ENCODE measurements around the gene FCER2. TPM values are rescaled to one million over a fixed set of nuclear protein-coding genes. Genes with fewer than 3 reads are reported as not detected.

The FCER2 gene
- total RNA-seq, 1 donor from 2014 or later, result not detected

DNA sequence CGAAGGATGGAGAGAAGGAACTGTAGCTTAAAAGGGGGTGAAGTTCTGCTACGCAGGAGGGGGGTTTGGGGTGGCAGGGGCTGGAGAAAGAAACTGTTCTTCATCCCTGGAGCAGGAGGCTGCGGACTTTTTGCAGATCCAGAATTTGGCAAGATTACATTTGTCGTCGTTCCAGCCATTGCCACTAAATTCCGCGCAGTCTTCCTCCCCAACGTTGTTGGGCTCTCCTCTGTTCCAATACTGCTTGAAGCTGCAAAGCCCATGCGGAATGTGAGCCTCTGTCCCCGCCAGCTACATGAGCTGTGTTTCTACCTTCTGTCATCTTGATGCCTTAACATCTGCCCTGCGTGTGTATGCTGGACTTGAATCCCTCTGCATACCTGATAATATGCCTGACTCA is 41.1 kb upstream of the FCER2 start:
- Mint-ChIP-seq H3K4me1 (ENCODE audit: unreplicated experiment) (no peaks in the 10 kb centered on the region), H3K4me3 (ENCODE audit: unreplicated experiment) (no peak overlapping the region), H3K27ac (ENCODE audit: unreplicated experiment) (no peak overlapping the region), H3K9me3 (ENCODE audit: unreplicated experiment) (no peaks in the 10 kb centered on the region), H3K36me3 (ENCODE audit: unreplicated experiment) (no peaks in the 10 kb centered on the region), H3K27me3 (ENCODE audit: unreplicated experiment) (peaks cover 18% of the 10 kb centered on the region)
- no peak for DNase-seq (ENCODE audit: extremely low spot score, unreplicated experiment)
- TF ChIP-seq, protein P1, sequence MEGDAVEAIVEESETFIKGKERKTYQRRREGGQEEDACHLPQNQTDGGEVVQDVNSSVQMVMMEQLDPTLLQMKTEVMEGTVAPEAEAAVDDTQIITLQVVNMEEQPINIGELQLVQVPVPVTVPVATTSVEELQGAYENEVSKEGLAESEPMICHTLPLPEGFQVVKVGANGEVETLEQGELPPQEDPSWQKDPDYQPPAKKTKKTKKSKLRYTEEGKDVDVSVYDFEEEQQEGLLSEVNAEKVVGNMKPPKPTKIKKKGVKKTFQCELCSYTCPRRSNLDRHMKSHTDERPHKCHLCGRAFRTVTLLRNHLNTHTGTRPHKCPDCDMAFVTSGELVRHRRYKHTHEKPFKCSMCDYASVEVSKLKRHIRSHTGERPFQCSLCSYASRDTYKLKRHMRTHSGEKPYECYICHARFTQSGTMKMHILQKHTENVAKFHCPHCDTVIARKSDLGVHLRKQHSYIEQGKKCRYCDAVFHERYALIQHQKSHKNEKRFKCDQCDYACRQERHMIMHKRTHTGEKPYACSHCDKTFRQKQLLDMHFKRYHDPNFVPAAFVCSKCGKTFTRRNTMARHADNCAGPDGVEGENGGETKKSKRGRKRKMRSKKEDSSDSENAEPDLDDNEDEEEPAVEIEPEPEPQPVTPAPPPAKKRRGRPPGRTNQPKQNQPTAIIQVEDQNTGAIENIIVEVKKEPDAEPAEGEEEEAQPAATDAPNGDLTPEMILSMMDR (IDR thresholded peaks at IDR 0.05), result no peak

DNA sequence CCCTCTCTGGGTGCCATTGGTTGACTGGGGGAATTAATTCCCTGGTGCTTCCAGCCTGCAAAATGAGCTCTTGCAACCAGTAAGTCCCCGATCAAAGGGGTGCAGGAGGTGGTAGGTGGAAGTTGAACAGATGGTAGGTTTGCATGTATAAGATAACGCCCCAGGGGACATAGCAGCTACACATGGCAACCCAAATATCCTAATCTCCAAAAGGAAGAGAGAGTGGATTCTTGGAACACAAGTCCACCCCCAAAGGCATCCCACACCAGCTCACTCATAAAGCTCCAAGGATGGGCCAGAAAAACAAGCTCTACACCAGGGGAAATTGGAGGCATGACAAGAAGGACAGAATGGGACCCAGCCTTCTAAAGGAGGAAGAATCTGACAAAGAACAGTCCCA is 40.6 kb upstream of the FCER2 start:
- Mint-ChIP-seq H3K4me1 (ENCODE audit: unreplicated experiment) (no peaks in the 10 kb centered on the region), H3K27me3 (ENCODE audit: unreplicated experiment) (peaks cover 18% of the 10 kb centered on the region), H3K4me3 (ENCODE audit: unreplicated experiment) (no peak overlapping the region), H3K27ac (ENCODE audit: unreplicated experiment) (no peak overlapping the region), H3K9me3 (ENCODE audit: unreplicated experiment) (no peaks in the 10 kb centered on the region), H3K36me3 (ENCODE audit: unreplicated experiment) (no peaks in the 10 kb centered on the region)
- TF ChIP-seq, protein P1 (IDR thresholded peaks at IDR 0.05), result no peak
- DNase-seq (ENCODE audit: extremely low spot score, unreplicated experiment), result no peak

DNA sequence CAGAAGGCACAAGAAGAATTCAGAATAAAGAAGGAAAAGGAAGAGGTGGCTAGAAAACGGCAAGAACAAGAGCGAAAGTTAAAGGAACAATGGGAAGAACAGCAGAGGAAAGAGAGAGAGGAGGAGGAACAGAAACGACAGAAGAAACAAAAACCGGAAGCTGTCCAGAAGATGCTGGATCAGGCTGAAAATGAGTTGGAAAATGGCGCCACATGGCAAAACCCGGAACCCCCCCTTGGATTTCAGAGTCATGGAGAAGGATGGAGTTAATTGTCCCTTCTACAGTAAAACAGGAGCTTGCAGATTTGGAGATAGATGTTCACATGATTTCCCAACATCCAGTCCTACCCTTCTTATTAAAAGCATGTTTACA is 38.7 kb upstream of the FCER2 start:
- Mint-ChIP-seq H3K27me3 (ENCODE audit: unreplicated experiment) (peaks cover 22% of the 10 kb centered on the region), H3K9me3 (ENCODE audit: unreplicated experiment) (no peaks in the 10 kb centered on the region), H3K36me3 (ENCODE audit: unreplicated experiment) (no peaks in the 10 kb centered on the region), H3K4me1 (ENCODE audit: unreplicated experiment) (no peaks in the 10 kb centered on the region), H3K4me3 (ENCODE audit: unreplicated experiment) (no peak overlapping the region), H3K27ac (ENCODE audit: unreplicated experiment) (no peak overlapping the region)
- no peak for DNase-seq (ENCODE audit: extremely low spot score, unreplicated experiment)
- TF ChIP-seq, protein P1 (IDR thresholded peaks at IDR 0.05), result no peak

DNA sequence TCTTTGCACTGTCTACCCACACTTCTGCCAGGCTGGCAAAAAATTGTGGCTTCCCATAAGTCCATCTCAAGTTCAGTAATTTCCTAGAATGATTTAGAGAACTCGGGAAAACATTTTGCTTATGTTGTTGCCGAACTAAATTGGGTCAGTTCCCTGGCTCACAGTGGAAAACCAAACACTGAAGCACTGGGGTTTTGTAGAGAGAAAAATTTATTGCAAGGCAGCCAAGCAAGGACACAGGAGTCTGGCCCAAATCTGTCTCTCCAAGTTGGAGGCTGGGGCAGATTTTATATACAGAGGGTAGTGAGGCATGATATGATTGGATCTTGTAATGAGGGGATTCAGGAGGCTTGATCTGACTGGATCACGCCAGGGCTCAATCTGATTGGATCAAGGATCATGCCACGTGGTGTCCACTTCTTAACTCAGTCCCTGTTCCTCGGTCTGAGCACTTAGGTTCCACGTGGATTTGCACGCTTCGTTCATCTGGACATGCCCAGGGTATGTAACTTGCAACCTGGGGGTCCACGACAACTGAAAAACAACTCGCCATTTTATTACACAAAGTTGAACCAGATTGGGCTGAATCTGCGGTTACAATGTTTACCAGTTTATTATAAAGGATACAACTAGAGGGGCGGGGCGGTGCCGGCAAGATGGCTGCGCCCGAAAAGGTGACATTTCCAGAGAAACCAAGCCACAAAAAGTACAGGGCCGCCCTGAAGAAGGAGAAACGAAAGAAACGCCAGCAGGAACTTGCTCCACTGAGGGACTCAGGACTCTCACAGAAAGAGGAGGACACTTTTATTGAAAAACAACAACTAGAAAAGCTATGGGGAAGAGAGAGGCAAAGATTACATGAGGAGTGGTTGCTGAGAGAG is 38.1 kb upstream of the FCER2 start:
- H3K27ac Mint-ChIP-seq (ENCODE audit: unreplicated experiment), result no peak overlapping the region
- no peak for DNase-seq (ENCODE audit: extremely low spot score, unreplicated experiment)
- H3K4me1 Mint-ChIP-seq (ENCODE audit: unreplicated experiment), result no peaks in the 10 kb centered on the region
- H3K4me3 Mint-ChIP-seq (ENCODE audit: unreplicated experiment), result no peak overlapping the region
- TF ChIP-seq, protein P1 (IDR thresholded peaks at IDR 0.05), result no peak
- no peaks in the 10 kb centered on the region for H3K36me3 Mint-ChIP-seq (ENCODE audit: unreplicated experiment)
- H3K27me3 Mint-ChIP-seq (ENCODE audit: unreplicated experiment), result peaks cover 26% of the 10 kb centered on the region
- no peaks in the 10 kb centered on the region for H3K9me3 Mint-ChIP-seq (ENCODE audit: unreplicated experiment)

DNA sequence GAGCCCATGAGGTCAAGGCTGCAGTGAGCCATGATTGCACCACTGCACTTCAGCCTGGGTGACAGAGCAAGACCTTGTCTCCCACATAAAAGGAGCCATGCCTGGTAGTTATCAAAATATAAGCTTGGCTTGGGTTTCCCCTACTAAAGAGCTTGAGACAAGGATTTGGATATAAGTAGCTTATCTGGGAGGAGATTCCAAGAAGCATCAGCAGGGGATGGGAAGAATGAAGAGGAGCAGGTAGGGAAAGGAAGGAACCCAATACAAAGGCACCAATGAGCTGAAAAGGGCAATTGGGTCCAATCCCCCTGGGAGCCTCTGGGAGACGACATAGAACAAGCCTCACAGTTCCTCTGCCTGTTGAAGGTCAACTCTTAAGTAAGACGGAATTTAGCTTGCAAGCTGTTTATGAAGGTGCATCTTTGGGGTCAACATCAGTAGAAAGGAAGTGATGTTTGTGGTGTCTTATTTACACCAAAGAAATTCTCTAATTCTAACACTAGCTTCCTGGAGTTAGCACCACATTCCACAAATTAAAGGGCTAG is 37.4 kb upstream of the FCER2 start:
- no peak overlapping the region for H3K27ac Mint-ChIP-seq (ENCODE audit: unreplicated experiment)
- no peaks in the 10 kb centered on the region for H3K36me3 Mint-ChIP-seq (ENCODE audit: unreplicated experiment)
- TF ChIP-seq, protein P1 (IDR thresholded peaks at IDR 0.05), result no peak
- H3K27me3 Mint-ChIP-seq (ENCODE audit: unreplicated experiment), result peaks cover 29% of the 10 kb centered on the region
- H3K4me1 Mint-ChIP-seq (ENCODE audit: unreplicated experiment), result no peaks in the 10 kb centered on the region
- H3K9me3 Mint-ChIP-seq (ENCODE audit: unreplicated experiment), result no peaks in the 10 kb centered on the region
- no peak for DNase-seq (ENCODE audit: extremely low spot score, unreplicated experiment)
- H3K4me3 Mint-ChIP-seq (ENCODE audit: unreplicated experiment), result no peak overlapping the region

Measured in osteocyte (in vitro differentiated cells).